Left lung (tissue), 10 donors: ENCODE data around the gene RRP1. TPM values are rescaled to one million over a fixed set of nuclear protein-coding genes. Genes with fewer than 3 reads are reported as not detected.

Experiments used
- ATAC-seq: fragments of 200-7000 bp; cut with Tn5 transposase; one replicate; pipeline ENCODE4 v1.9.1; 2020; ENCODE audit warnings: moderate library complexity
- DNase-seq, 4 donors: peaks; one replicate each; pipeline ENCODE4 v3.0.0-alpha.2; 2013 to 2020
- H3K27ac ChIP-seq, 2 donors: fragments of 200-600 bp; sonication (generic) in 1 of 2; one replicate each; pipeline versions ENCODE4 v1.5.0 to v1.8.0; 2020 to 2021
- H3K27me3 ChIP-seq, 2 donors: fragments of 200-600 bp; sonication (generic) in 1 of 2; one replicate each; pipeline versions ENCODE4 v1.5.0 to v1.8.0; 2020 to 2021
- H3K36me3 ChIP-seq, 2 donors: fragments of 200-600 bp; sonication (generic) in 1 of 2; one replicate each; pipeline versions ENCODE4 v1.5.0 to v1.8.0; 2020 to 2021
- H3K4me1 ChIP-seq, 2 donors: fragments of 200-600 bp; one replicate each; pipeline ENCODE4 v1.8.0; 2021
- H3K4me3 ChIP-seq, 2 donors: fragments of 200-600 bp; sonication (generic) in 1 of 2; one replicate each; pipeline versions ENCODE4 v1.5.0 to v1.8.0; 2020 to 2021; ENCODE audit warnings: mild to moderate bottlenecking in 1 of 2
- H3K9me3 ChIP-seq, 2 donors: fragments of 200-600 bp; sonication (generic) in 1 of 2; one replicate each; pipeline versions ENCODE4 v1.5.0 to v1.8.0; 2020 to 2021
- CTCF ChIP-seq, 2 donors: fragments of 200-600 bp; sonication (generic) in 1 of 2; IDR thresholded peaks; one replicate each; pipeline versions ENCODE4 v1.5.0 to v1.8.0; 2021; ENCODE audit warnings: antibody characterized with exemption in 2 of 2
- intact Hi-C, 2 donors: fragments of 100-400 bp; cut with DNase I; formaldehyde crosslinking; loops; one replicate each; pipeline versions ENCODE4 v1.11.2 to v1.14.2; 2022
- polyA plus RNA-seq, 6 donors: library from polyadenylated mRNA; unstranded; fragments of 120-200 nt; gene quantifications; one replicate each; pipeline ENCODE4 v1.2.1, GENCODE V29; 2013; ENCODE audit not compliant: insufficient read length in 6 of 6
- total RNA-seq, 2 donors: library from RNA; stranded (reverse); fragmentation: NEBNext Ultra II Directional; extraction: Animal tissue kit (Norgen Biotek cat#: 25700); gene quantifications; one replicate each; pipeline ENCODE4 v1.2.1, GENCODE V29; 2021
- donor health status: DM: no; HTN: yes; CAD: no.
- donor health status: DM: no; HTN: no; CAD: no.

The RRP1 gene
- total and polyA plus RNA-seq, 8 donors = 16.1 to 28.0 (median 26.2) TPM

GRCh38 chr21:43811262-43812105 is 22.1 kb downstream of the RRP1 start:
- Histone ChIP-seq H3K36me3 (no peaks in the 10 kb centered on the region), H3K27ac (peak overlapping the region in 1 of 2 donors; percentile 66), H3K27me3 (no peaks in the 10 kb centered on the region), H3K9me3 (no peaks in the 10 kb centered on the region), H3K4me1 (peaks cover 19 to 28% of the 10 kb centered on the region in 2 donors), H3K4me3 (peak overlapping the region; percentile 9 to 40)
- TF ChIP-seq CTCF (IDR thresholded peaks at IDR 0.05) = no peak
- DNase-seq (peak in 1 of 4 donors; percentile 65), ATAC-seq (peak; percentile 1)
- intact Hi-C loops = loop anchor here in 1 of 2 donors (5.0 kb wide), 1 partner anchor 166 kb away; no protein-coding TSS in a partner anchor

GRCh38 chr21:43812139-43812821 is 22.9 kb downstream of the RRP1 start:
- H3K4me3 ChIP-seq = peak overlapping the region; percentile 9 to 40
- H3K9me3 ChIP-seq = no peaks in the 10 kb centered on the region
- no peaks in the 10 kb centered on the region for H3K27me3 ChIP-seq
- no peak for TF ChIP-seq CTCF (IDR thresholded peaks at IDR 0.05)
- intact Hi-C loops = loop anchor here in 1 of 2 donors (5.0 kb wide), 1 partner anchor 165 kb away; no protein-coding TSS in a partner anchor
- no peaks in the 10 kb centered on the region for H3K36me3 ChIP-seq
- peak in 2 of 4 donors; percentile 70 to 86 for DNase-seq
- H3K4me1 ChIP-seq = peaks cover 19 to 34% of the 10 kb centered on the region in 2 donors
- H3K27ac ChIP-seq = peak overlapping the region; percentile 33 to 66
- peak; percentile 61 for ATAC-seq

DNA sequence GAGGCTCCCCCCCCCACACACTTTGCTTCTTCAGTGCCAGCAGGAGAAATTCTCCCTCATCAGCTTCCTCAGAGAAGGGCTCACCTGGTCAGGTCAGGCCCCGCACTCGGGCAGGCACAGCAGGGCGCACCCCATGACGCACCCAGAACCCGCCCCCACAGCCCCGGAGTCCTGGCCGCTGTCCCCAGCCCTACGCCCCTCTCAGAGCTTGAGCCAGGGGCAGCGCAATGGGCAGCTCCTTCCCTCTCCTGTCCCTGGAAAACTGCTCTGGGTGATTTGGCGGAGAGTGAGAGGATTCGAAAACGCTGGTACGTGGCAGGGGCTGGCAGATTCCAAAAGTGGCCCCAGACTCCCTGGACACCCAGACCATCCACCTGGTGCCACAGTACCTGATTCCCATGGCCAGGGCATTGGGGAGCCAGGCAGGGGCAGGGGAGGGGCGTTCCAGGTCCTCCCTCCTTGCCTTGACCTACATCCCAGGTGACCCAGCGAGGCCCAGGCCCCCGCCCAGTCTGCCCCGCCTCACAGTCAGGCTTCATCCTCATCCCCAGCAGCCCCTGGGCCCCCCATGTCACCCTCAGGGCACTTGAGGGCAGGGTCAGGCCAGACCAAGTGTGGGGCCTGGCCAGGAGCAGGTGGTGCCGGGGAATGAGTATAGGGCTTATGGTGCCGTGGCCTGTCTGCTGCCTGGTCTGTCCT is 23.7 kb downstream of the RRP1 start:
- Histone ChIP-seq H3K27me3 (no peaks in the 10 kb centered on the region), H3K9me3 (no peaks in the 10 kb centered on the region), H3K36me3 (no peaks in the 10 kb centered on the region), H3K4me3 (no peak overlapping the region), H3K27ac (no peak overlapping the region), H3K4me1 (peaks cover 19 to 42% of the 10 kb centered on the region in 2 donors)
- DNase-seq = peak in 1 of 4 donors; percentile 73
- ATAC-seq = no peak
- no peak for TF ChIP-seq CTCF (IDR thresholded peaks at IDR 0.05)
- intact Hi-C loops = loop anchor here in 1 of 2 donors (5.0 kb wide), 1 partner anchor 164 kb away; no protein-coding TSS in a partner anchor

GRCh38 chr21:43813656-43813980 is 24.2 kb downstream of the RRP1 start:
- no peaks in the 10 kb centered on the region for H3K9me3 ChIP-seq
- TF ChIP-seq CTCF (IDR thresholded peaks at IDR 0.05) = no peak
- H3K27ac ChIP-seq = no peak overlapping the region
- intact Hi-C loops = loop anchor here in 1 of 2 donors (5.0 kb wide), 1 partner anchor 164 kb away; no protein-coding TSS in a partner anchor
- peak in 1 of 4 donors; percentile 22 for DNase-seq
- no peaks in the 10 kb centered on the region for H3K27me3 ChIP-seq
- H3K4me3 ChIP-seq = no peak overlapping the region
- H3K4me1 ChIP-seq = peaks cover 19 to 48% of the 10 kb centered on the region in 2 donors
- no peak for ATAC-seq
- H3K36me3 ChIP-seq = no peaks in the 10 kb centered on the region
